ENCODE measurements around the gene DUS2. TPM values are rescaled to one million over a fixed set of nuclear protein-coding genes. Genes with fewer than 3 reads are reported as not detected.
A peak's percentile ranks its signal among the peaks of the same experiment; 100 is the strongest.
"Not testable (repeated sequence)": the region's sequence is repeated elsewhere in the genome, so short reads cannot be mapped to it uniquely, and the experiment has no call there.

DUS2 gene
- polyA plus RNA-seq, 1 donor (not counting 4 experiments of a cell fraction or from before 2014, with no cell fraction given) = 22.9 TPM

DNA sequence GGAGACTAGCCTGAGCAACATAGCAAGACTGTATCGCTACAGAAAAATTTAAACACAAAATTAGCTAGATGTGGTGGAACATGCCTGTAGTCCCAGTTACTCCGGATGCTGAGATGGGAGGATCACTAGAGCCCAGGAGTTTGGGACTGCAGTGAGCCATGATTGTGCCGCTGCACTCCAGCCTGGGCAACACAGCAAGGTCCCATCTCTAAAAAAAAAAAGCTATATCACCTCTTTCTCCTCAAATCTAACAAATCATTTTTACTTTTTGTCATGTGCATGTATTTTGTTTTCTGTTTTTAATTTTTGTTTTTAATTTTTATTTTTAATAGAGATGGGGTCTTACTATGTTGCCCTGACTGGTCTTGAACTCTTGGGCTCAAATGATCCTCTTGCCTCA, 5.9 kb downstream of the DUS2 start:
- no peak overlapping the region for H3K4me2 ChIP-seq (ENCODE audit: control insufficient read depth, extremely low read depth, insufficient read depth, low read depth, low read length)
- FAIRE-seq = no peak
- no peak overlapping the region for H3K4me3 ChIP-seq (ENCODE audit: control insufficient read depth in 2 of 3, extremely low read depth in 1 of 3, insufficient read depth in 2 of 3, low read depth in 1 of 3, low read length in 3 of 3)

DNA sequence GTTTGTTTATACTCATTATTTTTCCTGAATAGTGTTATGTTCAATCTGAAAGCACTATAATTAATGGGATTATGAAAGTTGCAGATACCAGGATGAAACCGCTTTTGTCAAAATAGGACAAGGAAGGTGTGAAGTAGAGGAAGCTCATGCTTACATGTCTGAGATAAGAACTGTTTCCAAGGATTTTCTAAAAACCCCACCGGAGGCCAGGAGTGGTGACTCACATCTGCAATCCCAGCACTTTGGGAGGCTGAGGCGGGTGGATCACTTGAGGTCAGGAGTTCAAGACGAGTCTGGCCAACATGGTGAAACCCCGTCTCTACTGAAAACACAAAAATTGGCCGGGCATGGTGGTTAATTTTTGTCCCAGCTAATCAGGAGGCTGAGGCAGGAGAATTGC, 7.0 kb downstream of the DUS2 start:
- H3K27me3 ChIP-seq (ENCODE audit: control insufficient read depth, extremely low read depth, insufficient read depth, low read length); DNase-seq (ENCODE audit: low read depth, low spot score); H3K9me3 ChIP-seq (ENCODE audit: control insufficient read depth, low read depth, low read length); dilution Hi-C loops (cut with MboI; ENCODE audit: extremely low pct_ligation_motif_present, low sequenced_read_pairs); H4K20me1 ChIP-seq (ENCODE audit: control insufficient read depth, extremely low read depth, insufficient read depth, low read length); H3K4me3 ChIP-seq (ENCODE audit: control insufficient read depth in 2 of 3, extremely low read depth in 1 of 3, insufficient read depth in 2 of 3, low read depth in 1 of 3, low read length in 3 of 3); H3K9ac ChIP-seq (ENCODE audit: control insufficient read depth, extremely low read depth, insufficient read depth, low read length); H3K4me2 ChIP-seq (ENCODE audit: control insufficient read depth, extremely low read depth, insufficient read depth, low read depth, low read length); H3K36me3 ChIP-seq (ENCODE audit: control insufficient read depth in 2 of 2, extremely low read depth in 1 of 2, insufficient read depth in 2 of 2, low read length in 2 of 2); H2AFZ ChIP-seq (ENCODE audit: control insufficient read depth, low read length); H3K9me1 ChIP-seq (ENCODE audit: control insufficient read depth, extremely low read depth, insufficient read depth, low read length); FAIRE-seq: not testable (repeated sequence)
- Histone ChIP-seq H3K4me1 (ENCODE audit: control insufficient read depth, extremely low read depth, insufficient read depth, low read length) (peaks cover 22% of the 10 kb centered on the region), H3K79me2 (ENCODE audit: control insufficient read depth, insufficient read depth, low read length) (peaks cover 11% of the 10 kb centered on the region), H3K27ac (ENCODE audit: control insufficient read depth, insufficient read depth, low read length) (peak overlapping the region; percentile 85)

More for the DNA sequence above, 5.9 kb downstream of the DUS2 start:
- dilution Hi-C loops (cut with MboI; ENCODE audit: extremely low pct_ligation_motif_present, low sequenced_read_pairs) = no loop called here
- Histone ChIP-seq H3K27ac (ENCODE audit: control insufficient read depth, insufficient read depth, low read length) (no peak overlapping the region), H3K9me3 (ENCODE audit: control insufficient read depth, low read depth, low read length) (no peaks in the 10 kb centered on the region), H3K27me3 (ENCODE audit: control insufficient read depth, extremely low read depth, insufficient read depth, low read length) (no peaks in the 10 kb centered on the region), H3K4me1 (ENCODE audit: control insufficient read depth, extremely low read depth, insufficient read depth, low read length) (peaks cover 30% of the 10 kb centered on the region), H3K9ac (ENCODE audit: control insufficient read depth, extremely low read depth, insufficient read depth, low read length) (no peak overlapping the region), H4K20me1 (ENCODE audit: control insufficient read depth, extremely low read depth, insufficient read depth, low read length) (no peaks in the 10 kb centered on the region), H3K36me3 (ENCODE audit: control insufficient read depth in 2 of 2, extremely low read depth in 1 of 2, insufficient read depth in 2 of 2, low read length in 2 of 2) (peaks cover 4 to 7% of the 10 kb centered on the region in 2 experiments), H2AFZ (ENCODE audit: control insufficient read depth, low read length) (no peak overlapping the region), H3K79me2 (ENCODE audit: control insufficient read depth, insufficient read depth, low read length) (peaks cover 21% of the 10 kb centered on the region), H3K9me1 (ENCODE audit: control insufficient read depth, extremely low read depth, insufficient read depth, low read length) (no peaks in the 10 kb centered on the region)
- TF ChIP-seq, protein P1, sequence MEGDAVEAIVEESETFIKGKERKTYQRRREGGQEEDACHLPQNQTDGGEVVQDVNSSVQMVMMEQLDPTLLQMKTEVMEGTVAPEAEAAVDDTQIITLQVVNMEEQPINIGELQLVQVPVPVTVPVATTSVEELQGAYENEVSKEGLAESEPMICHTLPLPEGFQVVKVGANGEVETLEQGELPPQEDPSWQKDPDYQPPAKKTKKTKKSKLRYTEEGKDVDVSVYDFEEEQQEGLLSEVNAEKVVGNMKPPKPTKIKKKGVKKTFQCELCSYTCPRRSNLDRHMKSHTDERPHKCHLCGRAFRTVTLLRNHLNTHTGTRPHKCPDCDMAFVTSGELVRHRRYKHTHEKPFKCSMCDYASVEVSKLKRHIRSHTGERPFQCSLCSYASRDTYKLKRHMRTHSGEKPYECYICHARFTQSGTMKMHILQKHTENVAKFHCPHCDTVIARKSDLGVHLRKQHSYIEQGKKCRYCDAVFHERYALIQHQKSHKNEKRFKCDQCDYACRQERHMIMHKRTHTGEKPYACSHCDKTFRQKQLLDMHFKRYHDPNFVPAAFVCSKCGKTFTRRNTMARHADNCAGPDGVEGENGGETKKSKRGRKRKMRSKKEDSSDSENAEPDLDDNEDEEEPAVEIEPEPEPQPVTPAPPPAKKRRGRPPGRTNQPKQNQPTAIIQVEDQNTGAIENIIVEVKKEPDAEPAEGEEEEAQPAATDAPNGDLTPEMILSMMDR (optimal IDR thresholded peaks at IDR 0.05 in 1 of 3, IDR thresholded peaks at IDR 0.05 in 1 of 3, conservative IDR thresholded peaks at IDR 0.05 in 1 of 3; ENCODE audit: extremely low read depth in 1 of 3, insufficient read depth in 2 of 3, low read length in 3 of 3) = no peak
- no peak for TF ChIP-seq EZH2 (IDR thresholded peaks at IDR 0.05; ENCODE audit: low read length)
- DNase-seq (ENCODE audit: low read depth, low spot score) = no peak

DNA sequence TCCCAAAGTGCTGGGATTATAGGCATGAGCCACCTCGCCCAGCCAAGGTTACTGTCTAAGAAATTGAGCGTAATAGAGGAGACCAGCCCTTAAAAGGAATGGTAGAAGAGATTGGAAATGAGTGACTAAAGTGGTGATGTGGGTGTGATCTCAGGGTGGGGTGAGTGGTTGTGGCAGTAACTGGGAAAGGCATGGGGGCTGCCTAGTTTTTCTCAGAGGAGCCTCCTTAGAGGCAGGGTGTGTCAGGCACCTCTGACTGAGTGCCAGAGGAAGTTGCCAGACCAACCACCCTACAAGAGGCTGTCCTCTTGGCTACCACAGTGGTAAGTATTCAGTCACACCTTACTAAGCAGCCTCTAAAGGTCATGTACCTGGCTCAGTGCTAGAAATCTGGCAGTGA, 8.9 kb downstream of the DUS2 start:
- Histone ChIP-seq H3K4me2 (ENCODE audit: control insufficient read depth, extremely low read depth, insufficient read depth, low read depth, low read length) (peak overlapping the region; percentile 36), H3K27ac (ENCODE audit: control insufficient read depth, insufficient read depth, low read length) (peak overlapping the region; percentile 85), H3K9me1 (ENCODE audit: control insufficient read depth, extremely low read depth, insufficient read depth, low read length) (no peaks in the 10 kb centered on the region), H3K9me3 (ENCODE audit: control insufficient read depth, low read depth, low read length) (no peaks in the 10 kb centered on the region), H3K79me2 (ENCODE audit: control insufficient read depth, insufficient read depth, low read length) (peaks cover 4% of the 10 kb centered on the region), H3K4me1 (ENCODE audit: control insufficient read depth, extremely low read depth, insufficient read depth, low read length) (peaks cover 22% of the 10 kb centered on the region), H3K36me3 (ENCODE audit: control insufficient read depth in 2 of 2, extremely low read depth in 1 of 2, insufficient read depth in 2 of 2, low read length in 2 of 2) (peaks cover 2 to 4% of the 10 kb centered on the region in 2 experiments), H2AFZ (ENCODE audit: control insufficient read depth, low read length) (no peak overlapping the region), H4K20me1 (ENCODE audit: control insufficient read depth, extremely low read depth, insufficient read depth, low read length) (no peaks in the 10 kb centered on the region), H3K4me3 (ENCODE audit: control insufficient read depth in 2 of 3, extremely low read depth in 1 of 3, insufficient read depth in 2 of 3, low read depth in 1 of 3, low read length in 3 of 3) (no peak overlapping the region), H3K27me3 (ENCODE audit: control insufficient read depth, extremely low read depth, insufficient read depth, low read length) (no peaks in the 10 kb centered on the region), H3K9ac (ENCODE audit: control insufficient read depth, extremely low read depth, insufficient read depth, low read length) (peak overlapping the region; percentile 54)
- dilution Hi-C loops (cut with MboI; ENCODE audit: extremely low pct_ligation_motif_present, low sequenced_read_pairs) = no loop called here
- DNase-seq (ENCODE audit: low read depth, low spot score) = peak; percentile 88
- TF ChIP-seq, protein P1 (optimal IDR thresholded peaks at IDR 0.05 in 1 of 3, IDR thresholded peaks at IDR 0.05 in 1 of 3, conservative IDR thresholded peaks at IDR 0.05 in 1 of 3; ENCODE audit: extremely low read depth in 1 of 3, insufficient read depth in 2 of 3, low read length in 3 of 3) = no peak
- TF ChIP-seq EZH2 (IDR thresholded peaks at IDR 0.05; ENCODE audit: low read length) = no peak
- peak; percentile 77 for FAIRE-seq
